ENCODE data around the gene ELP4.

ELP4 gene

GRCh38 chr11:31786996-31787685 lies 277.6 kb downstream of the ELP4 start (continued):
- TF ChIP-seq PRDM10 (tag by site-specific recombination; IDR thresholded peaks at IDR 0.05) (no peak), ZNF692 (tag by site-specific recombination; IDR thresholded peaks at IDR 0.05) (no peak), ZFP37 (tag by site-specific recombination; IDR thresholded peaks at IDR 0.05) (no peak), ZNF416 (tag by site-specific recombination; IDR thresholded peaks at IDR 0.05) (no peak), ZBTB48 (tag by site-specific recombination; IDR thresholded peaks at IDR 0.05) (no peak), ZNF488 (tag by site-specific recombination; IDR thresholded peaks at IDR 0.05) (no peak), SP3 (tag by site-specific recombination; IDR thresholded peaks at IDR 0.05) (no peak)

- Histone ChIP-seq H3K27ac (ENCODE audit: extremely low read depth, low read depth, low read length) (no peak overlapping the region), H3K4me1 (ENCODE audit: control insufficient read depth, insufficient read depth, low read length) (no peaks in the 10 kb centered on the region), H3K36me3 (ENCODE audit: control insufficient read depth in 2 of 2, insufficient read depth in 1 of 2, low read length in 2 of 2) (peaks cover 8 to 57% of the 10 kb centered on the region in 2 experiments), H3K9me3 (ENCODE audit: control insufficient read depth, insufficient read depth, low read depth, low read length) (no peaks in the 10 kb centered on the region), H3K4me3 (ENCODE audit: low read depth, low read length) (no peak overlapping the region)
- TF ChIP-seq ZNF146 (tag by site-specific recombination; IDR thresholded peaks at IDR 0.05) (no peak), REPIN1 (tag by site-specific recombination; IDR thresholded peaks at IDR 0.05; ENCODE audit: low read depth) (no peak)
- CTCF ChIA-PET: interaction anchor here (0.7 kb wide), 1 partner anchor 11 kb away, joined by 3 read pairs; no protein-coding TSS in a partner anchor
- POLR2A ChIA-PET: no interaction called here
Measured at GRCh38 chr11:31788085-31788484, 278.5 kb downstream of the ELP4 start.

- POLR2A ChIA-PET: interaction anchor here (1.7 kb wide), 1 partner anchor 20 kb away, joined by 4 read pairs; no protein-coding TSS in a partner anchor
- TF ChIP-seq SCRT2 (tag by site-specific recombination; IDR thresholded peaks at IDR 0.05): peak; percentile 43; the same call in 1 of the 2 replicates
- TF ChIP-seq SCRT1 (tag by site-specific recombination; IDR thresholded peaks at IDR 0.05; ENCODE audit: borderline replicate concordance): 0 out of 2 replicates have a peak, but pooled peaks have one; percentile 43
- no peak for TF ChIP-seq AEBP2 (tag by site-specific recombination; IDR thresholded peaks at IDR 0.05; ENCODE audit: borderline replicate concordance)
- TF ChIP-seq ZSCAN16 (tag by site-specific recombination; IDR thresholded peaks at IDR 0.05): no peak
- Histone ChIP-seq H3K4me1 (ENCODE audit: control insufficient read depth, insufficient read depth, low read length) (no peaks in the 10 kb centered on the region), H3K9me3 (ENCODE audit: control insufficient read depth, insufficient read depth, low read depth, low read length) (no peaks in the 10 kb centered on the region), H3K27ac (ENCODE audit: extremely low read depth, low read depth, low read length) (no peak overlapping the region), H3K36me3 (ENCODE audit: control insufficient read depth in 2 of 2, insufficient read depth in 1 of 2, low read length in 2 of 2) (peaks cover 13 to 80% of the 10 kb centered on the region in 2 experiments), H3K4me3 (ENCODE audit: low read depth, low read length) (no peak overlapping the region)
- CTCF ChIA-PET: interaction anchor here (1.6 kb wide), 1 partner anchor 168 kb away, joined by 4 read pairs; no protein-coding TSS in a partner anchor
Measured at GRCh38 chr11:31790649-31791048, 281.1 kb downstream of the ELP4 start.

All from HEK293 (cell line).